ENCODE results near the gene ATP8B1. TPM values are rescaled to one million over a fixed set of nuclear protein-coding genes. Genes with fewer than 3 reads are reported as not detected.

Gene ATP8B1
- total RNA-seq, 1 experiment from 2014 or later: 1.1 TPM

- H3K14ac ChIP-seq (ENCODE audit: insufficient read depth, low read length): no peak overlapping the region
- H2AK5ac ChIP-seq (ENCODE audit: insufficient read length, low read length): no peak overlapping the region
- H4K8ac ChIP-seq (replicated peaks; ENCODE audit: insufficient read length, low read depth, low read length): no peak overlapping the region
- no CpG with 5 or more reads among the region's 1 CpG for WGBS (ENCODE audit: extremely low coverage, insufficient read length, low lambda C conversion rate)
- no peak overlapping the region for H3K4ac ChIP-seq (ENCODE audit: low read depth, low read length)
- H2BK5ac ChIP-seq (ENCODE audit: insufficient read length, low read length): no peak overlapping the region
- H4K91ac ChIP-seq (ENCODE audit: insufficient read length, low read depth, low read length): no peak overlapping the region
- DNase-seq: no peak
- H3K9ac ChIP-seq (ENCODE audit: extremely low read depth, insufficient read length, low read length): no peak overlapping the region
- Mint-ChIP-seq H3K9me3 (no peaks in the 10 kb centered on the region), H3K4me1 (peaks cover 0 to 2% of the 10 kb centered on the region in 2 experiments; a peak in 1 of 4 replicates), H3K27me3 (ENCODE audit: low read depth) (no peaks in the 10 kb centered on the region; the same call in 1 of the 2 replicates), H3K36me3 (ENCODE audit: insufficient read depth in 1 of 3, low read depth in 3 of 3) (no peaks in the 10 kb centered on the region), H3K4me3 (no peak overlapping the region), H3K27ac (no peak overlapping the region)
- no peaks in the 10 kb centered on the region for H3K27me3 ChIP-seq (ENCODE audit: insufficient read depth, low read length)
- H3K56ac ChIP-seq (ENCODE audit: insufficient read length, low read depth, low read length): no peak overlapping the region
- no peak overlapping the region for H3T11ph ChIP-seq (ENCODE audit: low read length)
- H2BK12ac ChIP-seq (ENCODE audit: insufficient read length, low read depth, low read length): no peak overlapping the region
- no peak overlapping the region for H2AFZ ChIP-seq (ENCODE audit: low read length)
- no peaks in the 10 kb centered on the region for H4K20me1 ChIP-seq (ENCODE audit: control insufficient read depth, insufficient read depth, insufficient read length)
- H3K23me2 ChIP-seq (ENCODE audit: insufficient read length, low read depth, low read length, poor library complexity, severe bottlenecking): no peaks in the 10 kb centered on the region
- no peak overlapping the region for H3K18ac ChIP-seq (ENCODE audit: insufficient read length, low read depth, low read length)
- H2BK120ac ChIP-seq (ENCODE audit: low read depth, low read length, poor library complexity, severe bottlenecking): no peak overlapping the region
- no peak for TF ChIP-seq CTCF (conservative IDR thresholded peaks at IDR 0.05)
- no peak overlapping the region for H3K4me2 ChIP-seq (ENCODE audit: insufficient read depth, insufficient read length, low read length)
- no peaks in the 10 kb centered on the region for H3K79me2 ChIP-seq (ENCODE audit: insufficient read depth, low read length)
- H3K27ac ChIP-seq (ENCODE audit: insufficient read length, low read depth, low read length): no peak overlapping the region
- H4K5ac ChIP-seq (ENCODE audit: insufficient read length, low read depth, low read length): no peak overlapping the region
- H2BK15ac ChIP-seq (ENCODE audit: low read depth, low read length): no peak overlapping the region
- no peaks in the 10 kb centered on the region for H3K79me1 ChIP-seq (ENCODE audit: insufficient read depth, low read depth, low read length, poor library complexity, severe bottlenecking)
- no peak overlapping the region for H3K23ac ChIP-seq (ENCODE audit: insufficient read length, low read depth, low read length)
- no peaks in the 10 kb centered on the region for H3K4me1 ChIP-seq (ENCODE audit: insufficient read depth, low read length)
- H2BK20ac ChIP-seq (ENCODE audit: low read depth, low read length, poor library complexity, severe bottlenecking): no peak overlapping the region
- no peaks in the 10 kb centered on the region for H3K9me3 ChIP-seq (ENCODE audit: control insufficient read depth, low read depth, low read length)
Measured at GRCh38 chr18:57709335-57709734, 93.8 kb downstream of the ATP8B1 start.

Measured in H9 (cell line).